NCI-H2196 treated with DMSO at 0.1 percent for 48 hours (cell line): ENCODE data around the gene COL4A2.
A peak's percentile ranks its signal among the peaks of the same experiment; 100 is the strongest.

Experiments used
- DNase-seq: peaks from one replicate; lab custom pipeline; 2025; ENCODE audit not compliant: unreplicated experiment; lab: John Stamatoyannopoulos, UW

The COL4A2 gene

GRCh38 chr13:110548891-110549794 is 242.1 kb downstream of the COL4A2 start:
- no peak for DNase-seq

DNA sequence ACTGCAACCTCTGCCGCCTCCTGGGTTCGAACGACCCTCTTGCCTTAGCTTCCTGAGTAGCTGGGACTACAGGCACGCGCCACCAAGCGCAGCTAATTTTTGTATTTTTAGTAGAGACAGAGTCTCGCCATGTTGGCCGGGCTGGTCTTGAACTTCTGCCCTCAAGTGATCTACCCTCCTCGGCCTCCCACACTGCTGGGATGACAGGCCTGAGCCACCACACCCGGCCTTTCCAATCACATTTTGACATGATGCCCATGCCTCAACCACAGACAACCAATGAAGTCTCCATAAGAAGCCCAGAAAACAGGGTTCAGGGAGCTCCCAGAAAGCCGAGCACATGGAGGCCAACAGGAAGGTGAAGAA is 242.7 kb downstream of the COL4A2 start:
- DNase-seq: no peak

- DNase-seq: no peak
These were observed 244.2 kb downstream of the COL4A2 start for GRCh38 chr13:110551284-110551683.

DNA sequence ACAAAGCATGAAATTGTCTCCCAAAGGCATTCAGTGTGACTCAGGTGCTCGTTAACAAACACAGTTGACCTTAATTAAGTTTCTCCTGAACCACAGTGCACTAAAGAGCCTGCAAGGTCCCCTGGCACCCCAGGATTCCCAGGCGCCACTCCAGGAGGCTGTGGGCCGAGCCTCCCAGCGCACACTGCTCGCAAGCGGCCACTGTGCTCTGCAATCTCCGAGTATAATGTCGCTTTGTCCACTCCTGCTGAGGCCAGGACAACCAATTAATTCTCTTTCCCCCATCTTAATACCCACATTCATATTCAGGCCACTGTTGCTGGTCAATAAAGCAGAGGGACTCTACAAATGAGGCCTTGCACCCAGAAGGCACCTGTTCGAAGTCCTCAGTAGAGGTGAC is 245.7 kb downstream of the COL4A2 start:
- DNase-seq: no peak

GRCh38 chr13:110553417-110553816 is 246.3 kb downstream of the COL4A2 start:
- no peak for DNase-seq

DNA sequence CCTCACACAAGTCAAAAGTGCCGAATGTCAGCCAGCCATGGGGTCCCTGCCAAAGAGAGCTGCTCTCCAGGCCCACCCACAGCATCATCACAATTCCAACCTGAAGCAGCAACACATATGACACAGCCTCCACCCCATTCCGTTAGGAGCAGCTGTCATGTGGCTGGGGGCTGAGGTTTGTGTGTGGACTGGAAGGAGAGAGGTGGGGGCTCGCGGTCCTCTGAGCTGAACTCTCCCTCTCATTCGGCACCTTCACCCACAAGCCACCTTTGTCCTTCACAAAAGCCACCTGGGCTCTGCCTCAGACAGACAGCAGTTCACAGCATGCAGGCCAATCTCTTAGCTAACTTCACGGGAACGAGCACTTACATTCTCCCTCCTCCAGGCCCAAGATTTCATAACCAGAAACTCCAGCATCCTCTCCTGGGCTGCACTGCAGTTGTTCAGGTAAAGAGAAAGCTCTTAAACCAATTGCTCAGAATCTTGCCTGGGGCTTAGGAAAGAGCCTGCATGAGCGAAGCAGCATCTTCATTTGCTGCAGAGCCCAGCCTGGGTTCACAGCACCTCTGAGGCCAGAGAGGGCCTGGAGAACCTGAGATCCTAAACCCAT is 247.2 kb downstream of the COL4A2 start:
- no peak for DNase-seq

DNA sequence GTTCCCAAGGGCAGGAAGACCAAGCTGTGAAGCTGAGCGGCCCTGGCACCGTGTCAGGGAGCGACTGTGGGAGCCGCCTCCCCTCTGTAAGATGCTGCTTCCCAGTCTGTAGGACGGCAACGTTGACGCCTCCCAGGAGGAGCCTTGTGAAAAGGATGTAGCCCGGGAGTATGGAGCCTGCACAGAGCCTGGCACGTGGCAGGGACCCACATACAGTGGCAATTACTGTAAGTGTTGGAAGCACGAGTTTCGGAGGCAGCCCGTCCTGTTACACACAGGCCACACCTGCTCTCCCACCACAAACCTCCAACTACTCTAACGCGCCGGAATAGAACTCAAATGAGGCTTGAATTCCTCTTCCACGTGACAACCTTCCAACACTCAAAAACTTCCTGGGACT is 247.9 kb downstream of the COL4A2 start:
- DNase-seq: no peak

DNA sequence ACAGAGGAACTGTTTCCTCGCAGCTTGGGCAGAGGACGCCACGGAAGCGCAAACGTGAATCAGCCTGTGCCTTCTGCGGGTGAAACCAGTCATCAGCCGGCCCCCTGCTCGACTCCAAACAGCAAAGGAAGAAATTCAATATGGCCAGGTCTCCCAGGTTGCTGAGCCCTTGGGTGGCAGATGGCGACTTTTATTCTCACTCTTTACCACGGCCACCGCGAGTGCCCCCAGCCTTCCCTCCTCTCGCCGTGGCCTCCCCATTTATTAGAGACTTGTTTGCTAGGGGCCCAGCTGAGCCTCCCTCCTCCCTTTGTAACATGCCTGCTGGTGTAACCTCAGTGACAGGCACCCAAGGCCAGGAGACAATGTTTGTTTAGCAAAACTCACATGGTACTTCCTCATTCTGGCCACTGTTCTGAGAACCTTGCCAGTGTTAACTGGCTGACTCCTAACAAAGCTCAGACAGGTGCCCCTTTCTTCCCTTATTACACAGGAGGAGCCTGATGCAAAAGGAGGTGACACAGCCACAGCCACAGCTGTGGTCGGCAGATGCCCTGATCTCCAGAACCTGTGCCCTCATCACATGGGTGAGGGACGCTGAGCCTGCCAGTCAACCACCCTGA is 248.6 kb downstream of the COL4A2 start:
- peak; percentile 14 for DNase-seq

DNA sequence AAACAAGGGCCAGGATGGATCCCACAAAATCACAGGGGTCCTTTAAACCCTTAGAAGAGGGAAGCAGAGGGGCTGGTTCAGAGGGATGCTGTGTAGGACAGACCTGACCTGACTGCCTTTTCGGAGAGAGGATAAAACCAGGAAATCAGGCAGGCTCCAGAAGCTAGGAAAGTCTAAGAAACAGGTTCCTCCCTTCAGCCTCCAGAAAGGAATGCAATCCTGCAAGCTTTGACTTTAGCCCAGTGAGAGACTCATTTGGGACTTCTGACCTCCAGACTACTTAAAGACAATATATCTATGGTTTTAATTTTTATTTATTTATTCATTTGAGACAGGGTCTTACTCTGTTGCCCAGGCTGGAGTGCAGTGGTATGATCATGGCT is 249.1 kb downstream of the COL4A2 start:
- DNase-seq: no peak

- no peak for DNase-seq
These were observed 250.0 kb downstream of the COL4A2 start for GRCh38 chr13:110557082-110557481.

DNA sequence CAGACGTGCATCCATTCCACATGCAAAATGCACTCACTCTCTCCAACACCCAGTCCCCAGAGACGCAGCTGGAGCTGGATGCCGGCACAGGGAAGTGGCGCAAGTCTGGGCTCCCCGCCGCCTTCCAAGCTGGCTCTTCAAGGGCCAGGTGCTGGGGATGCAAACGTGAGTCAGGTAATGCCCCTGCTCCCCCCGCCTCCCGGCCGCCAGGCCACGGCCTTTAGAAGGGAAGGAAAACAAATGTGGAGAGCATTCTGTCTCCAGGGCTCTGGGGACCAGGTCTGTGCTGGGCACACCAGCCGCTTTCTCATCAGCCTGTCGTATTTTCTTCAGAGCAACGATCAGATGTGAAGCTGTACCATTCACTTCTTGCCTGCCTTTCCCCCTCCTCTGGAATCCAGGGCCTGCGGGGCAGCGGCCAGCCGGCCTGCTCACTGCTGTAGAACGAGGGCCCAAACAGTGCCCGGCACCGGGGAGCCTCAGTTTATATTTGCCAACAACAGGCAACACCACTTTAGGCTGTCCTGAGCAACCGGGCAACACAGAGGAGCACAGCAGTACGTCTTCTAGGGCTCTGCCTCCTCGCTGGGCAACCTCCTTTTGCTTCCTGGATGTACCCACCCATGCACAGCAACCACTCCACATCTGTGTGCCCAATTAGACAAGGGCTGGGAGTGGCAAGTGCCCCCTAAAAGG is 250.7 kb downstream of the COL4A2 start:
- no peak for DNase-seq

GRCh38 chr13:110559429-110559943 is 252.4 kb downstream of the COL4A2 start:
- DNase-seq: no peak

- no peak for DNase-seq
These were observed 252.9 kb downstream of the COL4A2 start for GRCh38 chr13:110559986-110560385.

- DNase-seq: no peak
These were observed 253.7 kb downstream of the COL4A2 start for GRCh38 chr13:110560601-110561343.

DNA sequence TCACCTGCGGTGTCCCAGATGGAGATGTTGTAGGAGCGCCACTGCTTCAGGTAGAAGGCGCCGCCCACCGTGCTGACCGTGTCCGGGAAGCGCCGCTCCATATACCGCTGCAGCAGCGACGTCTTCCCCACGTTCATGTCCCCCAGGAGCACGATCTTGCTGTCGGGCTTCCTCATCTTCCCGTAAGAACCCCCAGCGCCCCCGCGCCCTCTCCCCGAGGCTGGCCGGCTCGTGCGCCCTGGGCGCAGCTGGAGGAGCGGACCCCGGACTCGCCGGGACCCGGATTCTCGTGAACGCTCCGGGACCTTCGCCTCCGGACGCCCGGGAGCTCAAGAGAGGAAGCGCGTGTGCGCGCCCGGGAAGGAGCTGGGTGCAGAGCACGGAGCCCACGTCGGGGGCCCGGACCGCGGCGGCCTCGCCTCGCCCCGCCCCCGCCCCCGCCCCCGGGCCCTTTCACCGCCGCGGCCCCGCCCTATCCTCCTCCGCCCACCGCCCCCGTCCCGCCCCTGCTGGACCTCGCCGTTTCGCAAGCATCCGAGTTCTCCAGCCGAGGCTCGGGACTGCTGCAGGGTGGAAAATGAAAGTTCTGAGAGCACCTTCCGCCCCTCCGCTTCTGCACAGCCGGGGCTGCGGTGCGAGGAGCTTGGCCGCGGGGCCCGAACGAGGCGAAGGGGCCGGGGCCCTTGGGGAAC is 254.4 kb downstream of the COL4A2 start, which contains the start of gene RAB20:
RAB20 (minus strand) TSS at position 379 of the 692 bp plus-strand sequence; CDS start at position 176, 203 bp downstream.
- peak; percentile 4 for DNase-seq

- DNase-seq: no peak
These were observed 255.0 kb downstream of the COL4A2 start for GRCh38 chr13:110562036-110562597.
